Measurements from ENCODE around the gene PIK3CA. TPM values are rescaled to one million over a fixed set of nuclear protein-coding genes. Genes with fewer than 3 reads are reported as not detected.
"Not testable (repeated sequence)": the region's sequence is repeated elsewhere in the genome, so short reads cannot be mapped to it uniquely, and the experiment has no call there.

PIK3CA gene
- total and polyA plus RNA-seq, 3 donors from 2014 or later, result 11.2 to 27.1 (median 20.8) TPM

- no peaks in the 10 kb centered on the region for H3K27me3 ChIP-seq
- whole genome bisulfite sequencing, 2 donors, result 89 to 94% methylated on average over 4 of the region's 4 CpGs
- no peaks in the 10 kb centered on the region for H3K36me3 ChIP-seq (ENCODE audit: low read depth, missing control alignments)
- intact Hi-C loops (cut with DNase I; ENCODE audit: low total_unique reads), result no loop called here
- H3K27ac ChIP-seq, result no peak overlapping the region
- H3K9me3 ChIP-seq, result no peaks in the 10 kb centered on the region
- no peak overlapping the region for H3K4me3 ChIP-seq
- no peaks in the 10 kb centered on the region for H3K4me1 ChIP-seq
- no peak for DNase-seq
- TF ChIP-seq POLR2A (IDR thresholded peaks at IDR 0.05) (no peak), CTCF (IDR thresholded peaks at IDR 0.05) (no peak)
Measured at GRCh38 chr3:179196700-179197099, 48.5 kb downstream of the PIK3CA start.

GRCh38 chr3:179200790-179201189 is 52.6 kb downstream of the PIK3CA start:
- Histone ChIP-seq H3K4me3 (no peak overlapping the region), H3K4me1 (no peaks in the 10 kb centered on the region), H3K9me3 (no peaks in the 10 kb centered on the region), H3K36me3 (ENCODE audit: low read depth, missing control alignments) (no peaks in the 10 kb centered on the region), H3K27ac (no peak overlapping the region), H3K27me3 (no peaks in the 10 kb centered on the region)
- intact Hi-C loops (cut with DNase I; ENCODE audit: low total_unique reads), result no loop called here
- DNase-seq, result no peak
- WGBS, 2 donors, result 91 to 97% methylated on average over 2 of the region's 2 CpGs
- TF ChIP-seq CTCF (IDR thresholded peaks at IDR 0.05) (no peak), POLR2A (IDR thresholded peaks at IDR 0.05) (no peak)

- H3K4me1 ChIP-seq; H3K27ac ChIP-seq; H3K9me3 ChIP-seq; DNase-seq; H3K27me3 ChIP-seq; intact Hi-C loops (cut with DNase I; ENCODE audit: low total_unique reads); H3K4me3 ChIP-seq; H3K36me3 ChIP-seq (ENCODE audit: low read depth, missing control alignments): not testable (repeated sequence)
- WGBS, 2 donors, result 100% methylated on average over 1 of the region's 1 CpG; no CpG with 5 or more reads in 1 of the 2 donors
Measured at GRCh38 chr3:179215550-179215949, 67.4 kb downstream of the PIK3CA start.

GRCh38 chr3:179218213-179218612 is 70.1 kb downstream of the PIK3CA start:
- H3K9me3 ChIP-seq; H3K4me3 ChIP-seq; H3K27ac ChIP-seq; DNase-seq; H3K27me3 ChIP-seq; H3K4me1 ChIP-seq; H3K36me3 ChIP-seq (ENCODE audit: low read depth, missing control alignments); intact Hi-C loops (cut with DNase I; ENCODE audit: low total_unique reads): not testable (repeated sequence)
- WGBS, 2 donors, result 85 to 90% methylated on average over 1 of the region's 1 CpG

GRCh38 chr3:179223548-179223947 is 75.4 kb downstream of the PIK3CA start:
- Histone ChIP-seq H3K36me3 (ENCODE audit: low read depth, missing control alignments) (no peaks in the 10 kb centered on the region), H3K27me3 (no peaks in the 10 kb centered on the region), H3K9me3 (no peaks in the 10 kb centered on the region), H3K4me3 (no peak overlapping the region), H3K4me1 (no peaks in the 10 kb centered on the region), H3K27ac (no peak overlapping the region)
- TF ChIP-seq CTCF (IDR thresholded peaks at IDR 0.05) (no peak), POLR2A (IDR thresholded peaks at IDR 0.05) (no peak)
- no peak for DNase-seq
- WGBS, 2 donors, result 85 to 90% methylated on average over 2 of the region's 2 CpGs
- intact Hi-C loops (cut with DNase I; ENCODE audit: low total_unique reads), result no loop called here

GRCh38 chr3:179224584-179224983 is 76.4 kb downstream of the PIK3CA start:
- no peak for DNase-seq
- intact Hi-C loops (cut with DNase I; ENCODE audit: low total_unique reads), result no loop called here
- Histone ChIP-seq H3K4me1 (no peaks in the 10 kb centered on the region), H3K27ac (no peak overlapping the region), H3K36me3 (ENCODE audit: low read depth, missing control alignments) (no peaks in the 10 kb centered on the region), H3K27me3 (no peaks in the 10 kb centered on the region), H3K9me3 (no peaks in the 10 kb centered on the region), H3K4me3 (no peak overlapping the region)
- WGBS, 2 donors, result 90 to 92% methylated on average over 1 of the region's 1 CpG
- TF ChIP-seq POLR2A (IDR thresholded peaks at IDR 0.05), result no peak

Data from testis (tissue), 3 donors.